Activated T-helper 17 cell treated with anti-CD3 and anti-CD28 coated beads, Interleukin-2, amount 50 U/mL, for 72 hours (primary cell): ENCODE results near the gene OR6K3. TPM values are rescaled to one million over a fixed set of nuclear protein-coding genes. Genes with fewer than 3 reads are reported as not detected.

Source experiments
- total RNA-seq, 2 donors: library from RNA; stranded (reverse); gene quantifications; one replicate each; pipeline ENCODE4 v1.2.3, GENCODE V29; 2022

Gene OR6K3
- total RNA-seq, 2 donors from 2014 or later, result not detected

Other genes starting within 250 kb of the OR6K3 start
- gene OR10R2, start 248.5 kb downstream of the OR6K3 start, total RNA-seq, result not detected
- not detected for gene OR6Y1, start 166.3 kb downstream of the OR6K3 start, total RNA-seq
- not detected for gene OR6P1, start 150.1 kb downstream of the OR6K3 start, total RNA-seq
- gene OR10X1, start 140.8 kb downstream of the OR6K3 start, total RNA-seq, result not detected
- not detected for gene OR10Z1, start 115.5 kb downstream of the OR6K3 start, total RNA-seq
- gene SPTA1, start 34.0 kb downstream of the OR6K3 start, total RNA-seq, result under 1 TPM in 1 of 2 donors, not detected in 1; 0.42 TPM
- not detected for gene OR6K2, start 20.1 kb downstream of the OR6K3 start, total RNA-seq
- not detected for gene OR6K6, start 34.0 kb upstream of the OR6K3 start, total RNA-seq
- gene OR6N1, start 51.5 kb upstream of the OR6K3 start, total RNA-seq, result not detected
- gene OR6N2, start 60.5 kb upstream of the OR6K3 start, total RNA-seq, result not detected
- gene MNDA, start 110.6 kb upstream of the OR6K3 start, total RNA-seq, result not detected
- gene PYHIN1, start 210.8 kb upstream of the OR6K3 start, total RNA-seq, result 10 to 100 TPM; 19.6 to 27.8 TPM